CD4-positive, alpha-beta T cell treated with Interferon gamma for 1 hour (primary cell): ENCODE data around the gene HS3ST4.

Source experiments
- DNase-seq: peaks from one replicate; pipeline ENCODE4 v3.0.0-alpha.2; 2020

The HS3ST4 gene

DNA sequence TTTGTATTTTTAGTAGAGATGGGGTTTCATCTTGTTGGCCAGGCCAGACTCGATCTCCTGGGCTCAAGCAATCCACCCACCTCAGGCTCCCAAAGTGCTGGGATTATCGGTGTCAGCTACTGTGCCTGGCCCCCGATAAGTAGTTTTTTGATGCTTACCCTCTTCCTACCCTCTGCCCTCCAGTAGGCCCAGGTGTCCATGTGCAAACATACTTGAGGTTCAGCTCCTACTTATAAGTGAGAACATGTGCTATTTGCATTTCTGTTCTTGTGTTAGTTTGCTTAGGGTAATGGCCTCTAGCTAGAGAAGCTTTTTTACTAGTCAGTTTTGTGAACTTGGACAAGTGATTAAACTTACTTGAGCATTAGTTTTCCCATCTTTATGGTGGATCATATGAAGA, 136.8 kb downstream of the HS3ST4 start:
- DNase-seq: no peak

DNA sequence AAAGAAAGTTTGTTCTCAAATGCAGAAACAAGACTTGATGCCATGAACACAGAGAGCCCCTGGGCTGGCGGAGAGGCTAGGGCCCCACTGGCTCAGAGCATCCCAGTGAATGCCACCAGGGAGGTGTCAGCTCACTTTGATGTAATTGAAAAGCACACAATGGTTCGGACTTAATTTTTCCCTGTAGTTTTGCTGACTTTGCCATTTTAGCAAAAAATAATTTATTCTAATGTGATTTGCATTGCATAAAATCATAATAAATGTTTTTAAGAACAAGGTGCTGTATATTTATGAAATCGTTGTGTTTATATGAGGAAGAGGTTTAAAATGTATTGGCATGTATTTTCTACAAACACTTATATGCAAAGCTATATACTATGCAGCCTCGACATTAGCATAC, 140.5 kb downstream of the HS3ST4 start:
- DNase-seq: no peak

DNA sequence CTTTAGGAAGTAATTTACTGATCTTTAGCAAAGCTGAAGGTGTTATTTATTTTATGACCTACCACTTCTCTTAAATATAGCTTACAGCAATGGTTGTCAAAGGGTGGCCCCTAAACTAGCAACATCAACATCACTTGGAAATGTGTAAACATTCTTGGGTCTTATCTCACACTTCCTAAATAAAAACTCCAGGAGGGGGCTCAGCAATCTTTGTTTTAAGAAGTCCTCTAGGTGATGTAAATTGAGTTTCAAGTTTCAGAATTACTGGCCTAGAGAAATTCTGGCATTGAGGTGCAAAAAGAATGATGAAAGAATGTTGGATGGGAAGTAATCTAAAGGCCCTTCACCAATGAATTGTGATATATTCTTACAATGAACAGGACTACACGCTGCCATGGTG, 142.3 kb downstream of the HS3ST4 start:
- no peak for DNase-seq

DNA sequence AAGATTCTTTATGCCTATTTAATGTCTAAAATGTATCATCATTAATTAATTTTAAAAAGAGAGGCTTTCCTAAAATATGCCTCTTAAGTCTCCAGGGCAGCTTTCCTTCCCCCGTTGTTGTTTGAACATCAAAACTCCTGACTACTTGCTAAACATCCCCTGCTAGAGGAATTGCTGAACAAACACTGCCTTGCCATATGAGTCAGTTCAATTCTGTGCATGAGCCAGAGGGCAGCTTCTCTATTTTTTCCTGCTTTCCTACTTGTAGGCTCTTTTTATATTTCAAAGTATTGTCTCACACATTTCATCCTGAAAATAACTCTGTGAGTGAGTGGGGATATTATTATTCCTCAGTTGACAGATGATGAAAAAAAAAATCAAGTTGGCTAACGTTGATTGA, 143.4 kb downstream of the HS3ST4 start:
- no peak for DNase-seq

DNA sequence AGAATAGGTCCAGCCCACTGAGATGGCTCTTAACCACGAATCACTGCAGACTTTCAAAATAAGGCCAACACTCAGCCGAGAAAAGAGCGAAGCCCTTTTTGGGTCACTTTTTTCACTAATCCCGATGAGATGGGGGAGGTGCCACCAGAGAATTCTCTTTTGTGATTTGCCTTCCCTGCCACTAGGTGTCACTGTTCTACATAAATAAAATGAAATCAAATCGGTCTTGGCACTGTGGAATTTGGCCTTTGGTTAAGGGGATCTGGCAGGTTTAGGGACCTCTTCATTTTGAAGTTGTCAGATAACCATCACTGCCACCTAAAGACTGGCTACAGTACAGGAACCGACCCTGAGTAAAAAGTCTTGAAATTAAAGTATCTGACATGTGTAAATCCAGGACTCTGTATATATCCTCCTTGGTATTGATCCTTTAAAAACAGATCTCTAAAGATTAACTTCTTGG, 147.0 kb downstream of the HS3ST4 start:
- DNase-seq: peak; percentile 1

DNA sequence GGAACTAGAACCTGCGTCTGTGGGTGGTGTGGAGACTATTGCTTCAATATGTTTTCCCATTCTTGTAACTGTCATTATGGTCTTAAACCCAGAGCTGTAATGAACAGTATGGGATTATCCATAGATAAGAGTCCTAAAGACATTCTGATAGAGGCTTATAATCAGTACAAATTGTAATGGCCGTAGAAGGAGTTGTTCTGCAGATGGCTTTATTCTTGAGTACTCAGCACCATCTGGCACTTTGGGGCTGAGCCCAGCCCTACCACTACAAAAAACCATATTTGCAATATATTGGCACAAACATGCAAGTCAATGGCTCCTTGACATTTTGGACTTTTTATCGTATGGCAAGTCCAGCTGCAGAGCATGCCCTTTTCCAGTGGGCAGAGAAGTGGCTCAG, 150.0 kb downstream of the HS3ST4 start:
- DNase-seq: no peak

DNA sequence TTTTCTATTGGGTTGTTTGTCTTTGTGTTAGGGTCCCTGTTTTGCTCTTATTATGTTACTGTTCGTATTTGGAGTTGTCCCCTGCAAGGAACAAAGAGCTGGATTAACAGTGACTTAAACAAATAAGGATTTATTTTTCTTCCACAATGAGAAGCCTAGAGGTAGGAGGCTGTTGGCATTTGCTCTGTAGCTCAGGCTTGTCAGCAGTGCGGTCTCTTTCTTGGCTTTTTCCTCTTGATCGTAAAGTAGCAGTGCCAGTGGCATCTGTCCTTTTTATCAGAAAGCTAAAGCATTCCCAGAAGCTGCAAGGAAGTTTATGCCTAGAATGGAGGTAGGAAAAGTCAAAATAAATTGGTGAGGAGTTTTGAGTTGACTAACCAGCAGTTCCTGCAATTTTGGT, 154.1 kb downstream of the HS3ST4 start:
- DNase-seq: no peak

DNA sequence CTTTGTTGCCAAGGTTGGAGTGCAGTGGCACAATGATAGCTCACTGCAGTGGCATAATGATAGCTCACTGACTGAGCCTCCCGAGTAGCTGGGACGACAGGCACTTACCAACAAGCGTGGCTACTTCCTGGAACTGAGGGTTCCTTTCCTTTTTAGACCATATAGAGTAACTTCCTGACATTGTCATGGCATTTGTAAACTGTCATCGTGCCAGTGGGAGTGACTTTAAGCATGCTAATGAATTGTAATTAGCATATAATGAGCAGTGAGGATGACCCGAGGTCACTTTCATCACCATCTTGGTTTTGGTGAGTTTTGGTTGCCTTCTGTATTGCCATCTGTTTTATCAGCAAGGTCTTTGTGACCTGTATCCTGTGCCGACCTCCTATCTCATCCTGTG, 162.4 kb downstream of the HS3ST4 start:
- DNase-seq: no peak

DNA sequence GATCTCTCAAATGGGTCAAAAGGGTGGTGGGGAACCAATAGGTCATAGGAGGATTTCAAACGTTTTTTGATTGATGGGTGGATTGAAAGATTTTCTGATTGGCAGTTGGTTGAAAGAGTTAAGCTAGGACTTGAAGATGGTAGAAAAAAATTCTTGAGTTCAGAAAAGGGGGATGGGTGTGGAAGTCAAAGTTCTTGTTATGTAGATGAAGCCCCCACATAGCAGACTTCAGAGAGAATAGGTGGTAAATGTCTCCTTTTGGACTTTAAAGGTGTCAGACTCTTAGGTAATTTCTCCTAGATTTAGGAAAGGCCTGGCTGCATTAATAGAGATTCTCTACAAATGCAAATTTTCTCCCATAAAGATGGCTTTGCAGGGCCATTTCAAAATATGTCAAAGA, 163.3 kb downstream of the HS3ST4 start:
- no peak for DNase-seq

DNA sequence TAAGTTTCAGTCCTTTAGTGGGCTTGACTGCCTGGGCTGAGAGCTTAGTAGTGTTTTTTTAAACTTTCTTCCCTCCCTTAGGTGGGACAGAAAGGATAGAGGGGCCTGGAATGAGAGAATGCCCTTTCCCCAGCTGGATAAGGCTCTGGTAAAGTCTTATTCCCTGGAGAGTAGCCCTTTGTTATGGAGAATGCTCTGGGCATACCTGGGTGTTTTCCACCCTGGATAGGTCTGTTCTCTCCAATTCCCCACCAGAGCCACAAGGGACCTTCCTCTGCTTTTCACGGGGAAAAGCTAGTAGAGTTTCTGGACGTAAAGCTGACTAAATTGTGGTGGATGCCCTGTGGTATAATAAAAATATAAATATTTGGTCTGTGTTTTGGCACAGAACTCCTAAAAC, 164.1 kb downstream of the HS3ST4 start:
- no peak for DNase-seq

DNA sequence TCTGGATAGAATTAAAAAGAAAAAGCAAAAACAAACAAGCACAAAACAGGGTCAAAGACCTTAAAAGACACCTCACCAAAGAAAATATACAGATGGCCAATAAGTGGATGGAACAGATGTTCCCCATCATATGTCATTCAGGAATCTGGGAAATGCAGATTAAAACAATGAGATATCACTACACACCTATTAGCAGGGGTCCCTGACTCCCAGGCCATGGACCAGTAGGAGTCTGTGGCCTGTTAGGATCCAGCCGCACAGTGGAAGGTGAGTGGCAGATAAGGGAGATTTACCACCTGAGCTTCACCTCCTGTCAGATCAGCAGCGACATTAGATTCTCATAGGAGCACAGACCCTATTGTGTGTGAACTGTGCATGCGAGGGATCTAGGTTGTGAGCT, 167.9 kb downstream of the HS3ST4 start:
- no peak for DNase-seq

DNA sequence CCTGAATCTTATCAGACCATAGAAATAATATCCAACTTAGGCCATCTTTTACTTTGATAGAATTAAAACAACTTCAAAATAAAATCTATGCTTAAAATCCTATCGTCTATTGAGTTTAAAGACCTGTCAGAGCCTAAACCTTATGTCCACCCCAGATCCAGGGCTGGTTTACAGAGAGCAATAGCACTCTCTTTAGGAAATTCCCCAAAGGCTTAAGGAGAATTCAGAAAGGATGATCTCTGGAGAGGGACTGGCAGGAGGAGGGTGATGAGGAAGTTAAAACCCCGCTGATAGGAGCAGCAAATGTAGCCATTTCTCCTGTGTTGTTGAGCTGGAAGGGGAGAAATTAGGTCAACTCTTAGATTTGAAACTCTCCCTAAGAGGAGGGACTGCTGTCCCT, 175.3 kb downstream of the HS3ST4 start:
- no peak for DNase-seq

DNA sequence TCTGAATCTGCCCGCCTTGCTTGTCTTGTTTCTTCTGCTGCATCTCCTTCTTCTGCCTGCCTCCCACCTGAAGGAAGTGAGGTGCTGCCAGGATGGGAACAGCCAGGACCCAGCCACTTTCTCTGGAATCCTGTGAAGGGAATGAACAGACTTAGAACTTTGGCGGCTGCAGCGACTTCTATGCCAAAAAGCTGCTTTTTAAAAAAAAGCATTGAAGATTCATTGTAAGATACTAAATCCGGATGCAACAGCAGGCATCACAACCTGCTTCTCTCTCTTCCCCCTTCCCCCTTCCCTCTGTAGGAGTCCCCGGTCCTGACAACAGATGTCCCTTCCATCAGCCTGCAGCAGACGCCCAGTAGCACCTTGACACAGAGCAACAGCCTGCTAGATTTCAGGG, 176.3 kb downstream of the HS3ST4 start:
- no peak for DNase-seq

DNA sequence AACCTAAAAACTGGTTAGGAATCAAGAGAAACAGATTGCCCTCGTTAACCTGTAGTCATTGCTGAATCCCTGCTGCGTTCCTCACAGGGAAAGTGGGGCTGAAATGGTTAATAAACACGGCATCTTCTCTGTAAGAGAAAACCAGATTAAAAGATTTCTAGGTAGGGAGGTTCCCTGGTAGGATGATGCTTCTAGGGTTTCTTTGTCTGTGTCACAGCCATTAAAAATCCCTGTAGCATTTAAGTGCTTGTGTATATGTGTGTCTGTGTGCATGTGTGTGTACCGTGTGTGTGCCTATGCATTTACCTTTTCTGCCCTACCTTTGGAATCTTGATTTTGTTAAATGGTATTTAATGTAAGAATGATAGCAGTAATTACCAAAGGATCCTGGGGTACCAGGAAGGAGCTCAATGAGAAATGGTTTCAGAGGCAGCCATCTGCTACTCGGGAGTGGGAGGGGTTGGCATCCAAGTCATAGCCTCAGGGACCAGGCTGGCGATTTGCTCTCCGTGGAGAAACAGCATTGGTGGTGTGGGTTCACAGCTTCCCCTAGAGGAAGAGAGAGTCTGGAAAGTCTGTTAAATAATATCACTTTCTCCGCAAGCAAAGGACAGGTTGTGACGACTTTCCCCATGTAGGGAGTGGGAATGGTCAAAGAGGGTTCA, 177.1 kb downstream of the HS3ST4 start:
- DNase-seq: no peak

DNA sequence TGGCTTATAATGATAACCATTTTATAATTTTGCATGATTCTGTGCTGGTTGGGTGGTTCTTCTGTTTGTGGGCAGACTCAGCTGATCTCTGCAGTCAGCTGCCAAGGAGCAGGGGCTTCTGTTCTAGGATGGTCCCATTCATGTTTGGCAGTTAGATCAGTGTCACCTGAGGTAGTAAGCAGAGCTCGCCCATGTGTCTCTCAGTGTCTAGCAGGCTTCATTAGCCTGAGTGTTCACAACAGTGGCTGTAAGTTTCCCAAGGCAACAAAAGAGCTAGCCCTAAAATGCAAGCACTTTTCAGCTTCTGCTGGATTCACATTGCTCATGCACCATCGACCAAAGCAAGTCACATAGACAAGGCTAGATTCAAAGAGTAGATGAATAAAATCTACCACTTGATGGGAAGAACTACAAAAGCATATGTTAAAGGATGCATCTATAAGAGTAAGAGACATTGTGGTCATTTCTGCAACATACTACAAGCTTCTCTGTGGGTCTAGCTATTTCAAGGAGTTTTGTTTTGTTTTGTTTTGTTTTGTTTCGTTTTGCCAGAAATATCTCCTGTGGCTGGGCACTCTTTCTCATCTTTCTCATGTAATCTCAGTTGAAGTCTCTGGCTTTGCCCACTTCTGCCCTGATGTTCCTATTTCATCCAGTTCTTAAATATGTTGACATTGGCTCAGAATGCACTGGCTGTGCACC, 180.8 kb downstream of the HS3ST4 start:
- DNase-seq: no peak

DNA sequence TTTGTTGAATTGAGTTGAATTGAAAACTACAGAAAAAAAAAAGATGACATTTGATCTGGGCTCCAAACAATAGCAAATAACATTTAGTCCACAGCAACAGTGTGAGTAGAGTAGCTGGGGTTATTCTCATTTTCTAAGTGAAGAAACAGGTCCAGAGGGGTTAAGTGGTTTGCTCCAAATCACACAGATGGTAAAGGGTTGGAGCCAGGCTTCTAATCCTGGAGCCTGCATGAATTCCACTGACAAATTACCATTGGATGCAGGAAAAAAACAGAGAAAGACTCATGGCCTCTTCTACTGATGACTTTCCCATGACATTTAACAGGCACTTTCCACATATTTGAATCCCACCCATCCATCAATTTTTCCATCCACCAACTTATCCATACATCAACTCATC, 182.4 kb downstream of the HS3ST4 start:
- no peak for DNase-seq

DNA sequence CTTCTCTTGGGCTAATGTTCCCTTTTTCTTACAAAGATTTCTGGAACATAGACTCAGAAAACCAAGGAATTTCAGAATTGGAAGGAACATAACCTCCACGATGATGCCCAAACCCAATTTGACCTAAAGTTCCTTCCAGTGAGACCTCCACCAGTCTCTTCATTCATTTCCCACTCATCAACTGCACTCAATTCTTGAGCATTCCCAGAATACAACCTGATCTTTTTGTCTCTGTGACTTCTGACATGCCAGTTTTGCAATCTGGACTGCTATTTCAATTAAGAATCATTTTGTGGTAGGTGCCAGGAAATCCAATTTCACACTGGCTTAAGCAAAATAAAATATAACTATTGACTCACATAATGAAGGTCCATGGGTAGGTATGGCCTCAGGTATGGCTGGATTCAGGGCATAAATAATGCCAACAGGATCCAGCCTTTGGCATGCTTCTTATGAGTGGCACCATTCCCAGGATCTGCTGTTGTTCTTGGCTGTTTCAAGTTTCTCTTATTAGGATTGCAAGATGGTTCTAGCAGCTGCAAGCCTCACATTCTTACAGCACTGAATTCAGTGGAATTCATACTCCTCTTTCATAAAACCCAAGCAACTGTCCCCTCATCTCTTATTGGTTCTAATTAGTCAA, 184.3 kb downstream of the HS3ST4 start:
- DNase-seq: no peak

DNA sequence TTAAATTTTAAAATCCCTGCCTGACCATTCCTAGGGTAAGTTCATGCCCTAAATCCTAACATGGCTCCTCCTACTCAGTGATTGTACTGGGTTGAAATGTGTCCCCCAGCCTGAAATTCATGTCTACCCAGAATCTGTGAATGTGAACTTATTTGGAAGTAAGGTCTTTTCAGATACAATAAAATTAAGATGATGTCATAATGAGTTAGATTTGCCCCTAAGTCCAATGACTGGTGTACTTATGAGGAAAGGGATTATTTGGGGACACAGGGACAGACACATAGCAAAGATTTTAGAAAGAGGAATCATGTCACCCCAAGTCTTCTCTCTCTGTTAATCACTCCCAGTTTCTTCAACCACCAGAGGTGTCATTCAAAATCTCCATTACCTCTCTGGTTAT, 185.3 kb downstream of the HS3ST4 start:
- no peak for DNase-seq

DNA sequence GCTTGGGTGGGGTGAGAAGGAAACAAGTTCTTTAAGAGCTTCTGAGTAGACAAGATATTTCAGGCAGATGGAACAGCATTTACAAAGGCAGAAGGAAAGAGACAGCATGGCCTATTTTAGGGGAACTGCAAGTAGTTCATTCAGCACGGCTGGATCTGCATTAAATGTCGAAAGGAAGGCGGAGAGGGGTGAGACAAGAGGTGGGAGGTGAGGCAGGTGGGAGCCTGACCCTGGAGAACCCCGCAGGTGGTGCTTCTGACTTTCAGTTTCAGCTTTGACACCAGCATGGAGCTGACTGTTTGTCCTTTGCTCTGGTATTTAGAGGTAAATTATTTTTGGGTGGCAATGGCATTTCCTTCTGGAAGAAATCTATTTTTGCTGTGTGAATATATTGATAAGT, 194.8 kb downstream of the HS3ST4 start:
- DNase-seq: no peak

DNA sequence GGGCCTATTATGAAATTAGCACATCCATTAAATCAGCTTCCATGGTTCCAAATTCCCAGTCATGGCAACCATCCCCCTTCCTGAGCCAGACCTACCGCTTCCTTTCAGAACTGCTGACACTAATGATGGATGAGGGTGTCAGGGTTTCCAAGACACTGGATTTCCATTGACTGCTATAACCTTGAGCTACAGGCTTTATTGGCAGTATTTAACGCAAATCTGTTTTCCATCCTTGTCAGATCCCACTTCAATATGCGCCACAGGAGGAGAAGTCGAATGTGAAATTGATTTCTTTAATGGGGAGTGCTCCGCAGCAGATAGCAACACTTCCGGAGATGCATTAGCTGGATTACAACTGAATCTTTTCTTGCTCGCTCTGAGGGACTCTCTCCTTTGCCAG, 197.1 kb downstream of the HS3ST4 start:
- no peak for DNase-seq

DNA sequence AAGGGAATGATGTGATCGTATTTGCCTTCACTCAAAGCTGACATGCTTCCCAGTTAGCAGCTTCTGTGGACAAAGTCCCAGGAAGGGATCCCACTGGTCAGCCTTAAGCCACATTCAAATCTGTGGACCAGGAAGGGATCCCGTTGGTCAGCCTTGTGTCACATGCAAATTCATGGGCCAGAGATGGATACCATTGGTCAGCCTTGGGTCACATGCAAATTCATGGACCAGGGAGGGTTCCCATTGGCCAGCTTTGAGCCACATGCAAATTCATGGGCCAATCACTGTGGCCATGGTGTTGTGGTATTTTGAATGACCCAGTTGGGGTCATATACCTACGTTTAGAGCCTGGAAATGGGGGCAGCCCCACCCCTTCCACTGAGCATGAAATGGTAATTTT, 201.6 kb downstream of the HS3ST4 start:
- no peak for DNase-seq

DNA sequence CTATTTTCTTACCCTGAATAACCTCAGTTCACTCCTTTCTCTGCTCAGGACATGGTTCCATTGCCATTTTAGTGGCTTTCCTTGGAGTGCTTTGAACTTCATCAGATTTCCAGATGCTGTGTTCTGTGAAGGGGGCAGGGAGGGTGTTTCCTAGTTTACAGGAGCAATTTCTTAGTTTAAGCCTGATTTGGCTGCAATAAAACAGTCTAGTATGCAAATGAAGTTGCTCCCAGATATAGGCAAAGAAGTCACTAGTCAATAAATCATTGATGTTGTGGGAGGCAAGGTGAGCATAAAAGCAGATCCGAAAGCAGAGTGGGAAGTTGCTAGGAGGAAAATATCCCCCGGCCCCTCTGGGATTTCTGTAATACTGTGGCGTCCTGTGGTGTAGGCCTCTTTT, 202.3 kb downstream of the HS3ST4 start:
- DNase-seq: no peak

DNA sequence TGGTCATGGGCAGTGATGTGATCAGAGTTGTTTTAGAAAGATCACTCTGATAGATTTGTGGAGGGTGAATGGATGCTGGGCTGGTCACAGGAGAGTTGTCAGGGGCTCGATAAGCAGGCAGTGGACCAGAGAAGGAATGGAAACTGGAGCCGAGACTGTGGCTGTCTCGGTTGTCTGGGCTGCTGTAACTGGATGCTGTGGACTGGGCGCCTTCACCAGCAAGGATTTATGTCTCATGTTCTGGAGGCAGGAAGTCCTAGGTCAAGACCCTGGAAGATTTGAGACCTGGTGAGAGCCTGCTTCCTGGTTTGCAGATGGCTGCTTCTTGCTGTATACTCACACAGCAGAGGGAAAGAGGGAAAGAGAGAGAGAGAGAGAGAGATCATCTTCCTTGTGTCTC, 203.6 kb downstream of the HS3ST4 start:
- no peak for DNase-seq

DNA sequence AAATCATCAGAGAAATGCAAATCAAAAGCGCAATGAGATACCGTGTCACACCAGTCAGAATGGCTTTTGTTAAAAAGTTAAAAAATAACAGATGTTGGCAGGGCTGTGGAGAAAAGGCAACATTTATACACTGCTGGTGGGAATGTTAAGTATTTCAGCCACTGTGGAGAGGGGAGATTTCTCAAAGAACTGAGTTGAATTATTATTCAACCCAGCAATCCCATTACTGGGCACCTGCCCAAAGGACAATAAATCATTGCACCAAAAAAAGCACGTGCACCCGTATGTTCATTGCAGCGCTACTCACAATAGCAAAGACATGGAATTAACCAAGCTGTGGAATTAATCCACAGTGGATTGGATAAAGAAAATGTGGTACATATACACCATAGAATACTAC, 204.7 kb downstream of the HS3ST4 start:
- DNase-seq: no peak

DNA sequence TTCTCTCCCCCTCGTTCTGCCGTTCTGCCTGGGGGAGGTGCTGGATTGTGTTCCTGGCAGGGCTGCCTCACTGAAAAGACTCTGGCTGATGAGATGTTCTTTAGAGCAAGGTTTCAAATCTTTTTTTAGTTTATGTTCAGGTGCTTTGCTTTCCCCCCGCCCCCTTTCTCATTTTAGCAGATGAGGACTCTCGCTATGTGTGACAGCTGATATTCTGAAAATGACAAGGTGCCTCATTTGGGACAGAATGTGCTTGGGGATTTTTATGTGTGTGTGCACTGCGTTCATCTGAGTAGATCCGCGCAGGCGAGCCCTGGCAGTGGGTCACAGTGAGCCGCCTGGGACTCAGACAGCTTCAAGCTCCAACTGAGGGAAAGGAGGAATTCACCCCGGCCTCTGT, 205.9 kb downstream of the HS3ST4 start:
- no peak for DNase-seq
